Activated naive CD8-positive, alpha-beta T cell treated with anti-CD3 and anti-CD28 coated beads for 36 hours (primary cell): ENCODE measurements around the gene TFAP2D. TPM values are rescaled to one million over a fixed set of nuclear protein-coding genes. Genes with fewer than 3 reads are reported as not detected.

ENCODE experiments used
- DNase-seq: peaks from one replicate; pipeline ENCODE4 v3.0.0; 2021
- H3K27ac Mint-ChIP-seq: one replicate; pipeline ENCODE4 v1.8.0; 2022; ENCODE audit warnings: mild to moderate bottlenecking, moderate library complexity, mixed read lengths
- H3K27me3 Mint-ChIP-seq: one replicate; pipeline ENCODE4 v1.8.0; 2022; ENCODE audit warnings: mild to moderate bottlenecking, mixed read lengths
- H3K36me3 Mint-ChIP-seq: one replicate; pipeline ENCODE4 v1.8.0; 2021; ENCODE audit warnings: mild to moderate bottlenecking, mixed read lengths
- H3K4me1 Mint-ChIP-seq: one replicate; pipeline ENCODE4 v1.8.0; 2021; ENCODE audit warnings: mixed read lengths
- H3K4me3 Mint-ChIP-seq: one replicate; pipeline ENCODE4 v1.8.0; 2022; ENCODE audit warnings: mild to moderate bottlenecking, moderate library complexity, mixed read lengths
- H3K9me3 Mint-ChIP-seq: one replicate; pipeline ENCODE4 v1.8.0; 2022; ENCODE audit warnings: mixed read lengths
- total RNA-seq, 2 experiments: library from RNA; stranded (reverse); gene quantifications; one replicate each; pipeline ENCODE4 v1.2.3, GENCODE V29; 2021

The TFAP2D gene
- not detected for total RNA-seq

GRCh38 chr6:50713226-50713625, at the start of gene TFAP2D:
TSS of gene TFAP2D (plus strand) at chr6:50713526. CDS start at chr6:50714056, 530 bp downstream.
- no peak for DNase-seq
- Mint-ChIP-seq H3K27ac (no peak within 1 kb of the TSS), H3K9me3 (peaks cover 3% of the 10 kb centered on the region), H3K36me3 (no peaks in the 10 kb centered on the region), H3K4me3 (no peak within 1 kb of the TSS), H3K4me1 (no peaks in the 10 kb centered on the region), H3K27me3 (peaks cover 97% of the 10 kb centered on the region)

- no peaks in the 10 kb centered on the region for H3K4me1 Mint-ChIP-seq
- peaks cover 5% of the 10 kb centered on the region for H3K9me3 Mint-ChIP-seq
- H3K4me3 Mint-ChIP-seq: no peak overlapping the region
- no peaks in the 10 kb centered on the region for H3K27me3 Mint-ChIP-seq
- H3K36me3 Mint-ChIP-seq: no peaks in the 10 kb centered on the region
- DNase-seq: no peak
- H3K27ac Mint-ChIP-seq: no peak overlapping the region
Observed at GRCh38 chr6:50663806-50664205, 49.5 kb upstream of the TFAP2D start.

- no peaks in the 10 kb centered on the region for H3K36me3 Mint-ChIP-seq
- no peaks in the 10 kb centered on the region for H3K4me1 Mint-ChIP-seq
- no peaks in the 10 kb centered on the region for H3K27me3 Mint-ChIP-seq
- peaks cover 5% of the 10 kb centered on the region for H3K9me3 Mint-ChIP-seq
- DNase-seq: no peak
- H3K4me3 Mint-ChIP-seq: no peak overlapping the region
- H3K27ac Mint-ChIP-seq: no peak overlapping the region
Observed at GRCh38 chr6:50666089-50666488, 47.2 kb upstream of the TFAP2D start.

GRCh38 chr6:50681213-50681824, 32.0 kb upstream of the TFAP2D start:
- Mint-ChIP-seq H3K4me1 (no peaks in the 10 kb centered on the region), H3K36me3 (no peaks in the 10 kb centered on the region), H3K27ac (no peak overlapping the region), H3K9me3 (peaks cover 1% of the 10 kb centered on the region), H3K27me3 (no peaks in the 10 kb centered on the region), H3K4me3 (no peak overlapping the region)
- no peak for DNase-seq

GRCh38 chr6:50689210-50689609, 24.1 kb upstream of the TFAP2D start:
- no peaks in the 10 kb centered on the region for H3K36me3 Mint-ChIP-seq
- H3K27me3 Mint-ChIP-seq: no peaks in the 10 kb centered on the region
- no peak overlapping the region for H3K27ac Mint-ChIP-seq
- no peak overlapping the region for H3K4me3 Mint-ChIP-seq
- DNase-seq: no peak
- H3K4me1 Mint-ChIP-seq: no peaks in the 10 kb centered on the region
- peaks cover 3% of the 10 kb centered on the region for H3K9me3 Mint-ChIP-seq

GRCh38 chr6:50691814-50692495, 21.4 kb upstream of the TFAP2D start:
- H3K36me3 Mint-ChIP-seq: no peaks in the 10 kb centered on the region
- DNase-seq: no peak
- H3K4me1 Mint-ChIP-seq: no peaks in the 10 kb centered on the region
- no peak overlapping the region for H3K27ac Mint-ChIP-seq
- peaks cover 3% of the 10 kb centered on the region for H3K27me3 Mint-ChIP-seq
- H3K4me3 Mint-ChIP-seq: no peak overlapping the region
- peaks cover 1% of the 10 kb centered on the region for H3K9me3 Mint-ChIP-seq

- Mint-ChIP-seq H3K4me3 (no peak overlapping the region), H3K4me1 (no peaks in the 10 kb centered on the region), H3K27me3 (peaks cover 5% of the 10 kb centered on the region), H3K36me3 (no peaks in the 10 kb centered on the region), H3K9me3 (peaks cover 2% of the 10 kb centered on the region), H3K27ac (no peak overlapping the region)
- no peak for DNase-seq
Observed at GRCh38 chr6:50698546-50698945, 14.8 kb upstream of the TFAP2D start.

- DNase-seq: no peak
- no peaks in the 10 kb centered on the region for H3K36me3 Mint-ChIP-seq
- H3K27me3 Mint-ChIP-seq: peaks cover 8% of the 10 kb centered on the region
- H3K27ac Mint-ChIP-seq: no peak overlapping the region
- H3K9me3 Mint-ChIP-seq: peaks cover 2% of the 10 kb centered on the region
- H3K4me1 Mint-ChIP-seq: no peaks in the 10 kb centered on the region
- H3K4me3 Mint-ChIP-seq: no peak overlapping the region
Observed at GRCh38 chr6:50699051-50699775, 14.1 kb upstream of the TFAP2D start.

GRCh38 chr6:50706575-50706974, 6.8 kb upstream of the TFAP2D start:
- H3K27me3 Mint-ChIP-seq: peaks cover 72% of the 10 kb centered on the region
- DNase-seq: no peak
- no peaks in the 10 kb centered on the region for H3K36me3 Mint-ChIP-seq
- no peaks in the 10 kb centered on the region for H3K4me1 Mint-ChIP-seq
- peaks cover 5% of the 10 kb centered on the region for H3K9me3 Mint-ChIP-seq
- no peak overlapping the region for H3K27ac Mint-ChIP-seq
- H3K4me3 Mint-ChIP-seq: no peak overlapping the region

GRCh38 chr6:50707191-50707590, 6.1 kb upstream of the TFAP2D start:
- no peak for DNase-seq
- peaks cover 78% of the 10 kb centered on the region for H3K27me3 Mint-ChIP-seq
- no peaks in the 10 kb centered on the region for H3K36me3 Mint-ChIP-seq
- H3K4me3 Mint-ChIP-seq: no peak overlapping the region
- H3K9me3 Mint-ChIP-seq: peaks cover 6% of the 10 kb centered on the region
- H3K4me1 Mint-ChIP-seq: no peaks in the 10 kb centered on the region
- no peak overlapping the region for H3K27ac Mint-ChIP-seq

- Mint-ChIP-seq H3K4me1 (no peaks in the 10 kb centered on the region), H3K27ac (no peak overlapping the region), H3K27me3 (peaks cover 83% of the 10 kb centered on the region), H3K4me3 (no peak overlapping the region), H3K9me3 (peaks cover 6% of the 10 kb centered on the region), H3K36me3 (no peaks in the 10 kb centered on the region)
- no peak for DNase-seq
Observed at GRCh38 chr6:50707652-50708300, 5.5 kb upstream of the TFAP2D start.

GRCh38 chr6:50708664-50709365, 4.5 kb upstream of the TFAP2D start:
- no peak overlapping the region for H3K4me3 Mint-ChIP-seq
- no peaks in the 10 kb centered on the region for H3K4me1 Mint-ChIP-seq
- H3K36me3 Mint-ChIP-seq: no peaks in the 10 kb centered on the region
- peaks cover 89% of the 10 kb centered on the region for H3K27me3 Mint-ChIP-seq
- H3K9me3 Mint-ChIP-seq: peaks cover 6% of the 10 kb centered on the region
- H3K27ac Mint-ChIP-seq: no peak overlapping the region
- DNase-seq: no peak

GRCh38 chr6:50709366-50709734, 4.0 kb upstream of the TFAP2D start:
- Mint-ChIP-seq H3K36me3 (no peaks in the 10 kb centered on the region), H3K4me1 (no peaks in the 10 kb centered on the region), H3K9me3 (peaks cover 6% of the 10 kb centered on the region), H3K4me3 (no peak overlapping the region), H3K27me3 (peaks cover 94% of the 10 kb centered on the region), H3K27ac (no peak overlapping the region)
- no peak for DNase-seq

- Mint-ChIP-seq H3K27ac (no peak overlapping the region), H3K27me3 (peaks cover 98% of the 10 kb centered on the region), H3K4me3 (no peak overlapping the region), H3K4me1 (no peaks in the 10 kb centered on the region), H3K36me3 (no peaks in the 10 kb centered on the region), H3K9me3 (peaks cover 3% of the 10 kb centered on the region)
- DNase-seq: no peak
Observed at GRCh38 chr6:50711686-50712085, 1.6 kb upstream of the TFAP2D start.

GRCh38 chr6:50712291-50712690, 1.0 kb upstream of the TFAP2D start:
- no peak overlapping the region for H3K4me3 Mint-ChIP-seq
- H3K9me3 Mint-ChIP-seq: peaks cover 3% of the 10 kb centered on the region
- H3K4me1 Mint-ChIP-seq: no peaks in the 10 kb centered on the region
- no peak overlapping the region for H3K27ac Mint-ChIP-seq
- H3K36me3 Mint-ChIP-seq: no peaks in the 10 kb centered on the region
- peaks cover 98% of the 10 kb centered on the region for H3K27me3 Mint-ChIP-seq
- no peak for DNase-seq
